ENCODE data around the gene PPP1R3G. TPM values are rescaled to one million over a fixed set of nuclear protein-coding genes. Genes with fewer than 3 reads are reported as not detected.
"Not testable (repeated sequence)": the region's sequence is repeated elsewhere in the genome, so short reads cannot be mapped to it uniquely, and the experiment has no call there.

Gene PPP1R3G
- total RNA-seq = 1.2 TPM

GRCh38 chr6:5084781-5085647 is at the start of gene PPP1R3G:
PPP1R3G (plus strand) TSS chr6:5085341; CDS start chr6:5085486, 145 bp downstream.
- DNase-seq = no peak

- no peak for DNase-seq
Measured at GRCh38 chr6:5036269-5036668, 48.9 kb upstream of the PPP1R3G start.

GRCh38 chr6:5041955-5042354 is 43.2 kb upstream of the PPP1R3G start:
- no peak for DNase-seq

GRCh38 chr6:5042436-5042835 is 42.7 kb upstream of the PPP1R3G start:
- no peak for DNase-seq

- no peak for DNase-seq
Measured at GRCh38 chr6:5044866-5045265, 40.3 kb upstream of the PPP1R3G start.

GRCh38 chr6:5045416-5045815 is 39.7 kb upstream of the PPP1R3G start:
- DNase-seq = no peak

GRCh38 chr6:5046430-5046829 is 38.7 kb upstream of the PPP1R3G start:
- no peak for DNase-seq

- no peak for DNase-seq
Measured at GRCh38 chr6:5050009-5050408, 35.1 kb upstream of the PPP1R3G start.

- no peak for DNase-seq
Measured at GRCh38 chr6:5051394-5051793, 33.7 kb upstream of the PPP1R3G start.

GRCh38 chr6:5053038-5053437 is 32.1 kb upstream of the PPP1R3G start:
- no peak for DNase-seq

GRCh38 chr6:5053864-5054244 is 31.3 kb upstream of the PPP1R3G start:
- DNase-seq = no peak

GRCh38 chr6:5054245-5054873 is 30.8 kb upstream of the PPP1R3G start:
- DNase-seq = no peak

- no peak for DNase-seq
Measured at GRCh38 chr6:5055118-5055517, 30.0 kb upstream of the PPP1R3G start.

GRCh38 chr6:5058254-5058653 is 26.9 kb upstream of the PPP1R3G start:
- no peak for DNase-seq

- no peak for DNase-seq
Measured at GRCh38 chr6:5059036-5059896, 25.9 kb upstream of the PPP1R3G start.

- DNase-seq = not testable (repeated sequence)
Measured at GRCh38 chr6:5060439-5060838, 24.7 kb upstream of the PPP1R3G start.

- DNase-seq = no peak
Measured at GRCh38 chr6:5061152-5061551, 24.0 kb upstream of the PPP1R3G start.

- DNase-seq = no peak
Measured at GRCh38 chr6:5063617-5064016, 21.5 kb upstream of the PPP1R3G start.

- DNase-seq = no peak
Measured at GRCh38 chr6:5066456-5067093, 18.6 kb upstream of the PPP1R3G start.

- no peak for DNase-seq
Measured at GRCh38 chr6:5067305-5067704, 17.8 kb upstream of the PPP1R3G start.

- no peak for DNase-seq
Measured at GRCh38 chr6:5068153-5068751, 16.9 kb upstream of the PPP1R3G start.

- DNase-seq = no peak
Measured at GRCh38 chr6:5071216-5071615, 13.9 kb upstream of the PPP1R3G start.
